ENCODE data around the gene DOCK4.

DOCK4 gene

DNA sequence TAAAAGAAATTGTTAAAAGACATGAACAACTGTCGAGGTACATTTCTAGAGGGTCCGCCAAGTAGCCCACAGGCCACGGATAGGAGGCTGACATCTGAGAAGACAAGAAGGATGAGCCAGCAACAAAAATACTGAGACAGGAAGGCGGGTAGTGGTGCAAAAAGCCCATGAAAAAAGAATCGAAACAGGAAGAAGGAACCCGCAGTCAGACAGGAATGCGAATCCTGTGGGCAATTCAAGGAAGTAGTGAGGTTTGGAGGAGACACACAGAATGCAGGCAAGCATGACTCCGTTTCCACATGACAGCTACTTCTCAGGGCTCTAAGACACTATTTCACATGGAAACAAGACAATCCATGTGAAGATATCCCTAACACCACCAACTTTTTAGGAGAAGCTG is 125.2 kb downstream of the DOCK4 start:
- no peak for DNase-seq (ENCODE audit: low spot score)

DNA sequence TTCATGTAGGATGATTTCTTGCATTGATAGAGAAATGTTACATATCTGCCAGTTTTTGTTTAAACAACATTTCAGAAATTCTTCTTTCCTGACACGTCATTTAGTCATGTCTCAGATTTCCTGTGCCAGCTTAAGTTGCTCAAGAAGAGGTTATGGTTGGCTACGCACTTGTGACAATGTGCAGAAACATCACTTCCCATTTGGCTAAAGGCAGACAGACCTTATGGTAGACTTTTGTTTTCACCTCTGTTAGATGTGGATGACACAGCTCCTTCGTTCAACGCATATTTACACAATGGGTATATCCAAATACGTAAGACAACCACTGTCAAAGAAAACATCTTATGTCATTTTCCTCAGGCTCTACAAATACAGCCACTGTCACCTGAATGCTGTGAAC is 125.8 kb downstream of the DOCK4 start:
- peak; percentile 10 for DNase-seq (ENCODE audit: low spot score)

DNA sequence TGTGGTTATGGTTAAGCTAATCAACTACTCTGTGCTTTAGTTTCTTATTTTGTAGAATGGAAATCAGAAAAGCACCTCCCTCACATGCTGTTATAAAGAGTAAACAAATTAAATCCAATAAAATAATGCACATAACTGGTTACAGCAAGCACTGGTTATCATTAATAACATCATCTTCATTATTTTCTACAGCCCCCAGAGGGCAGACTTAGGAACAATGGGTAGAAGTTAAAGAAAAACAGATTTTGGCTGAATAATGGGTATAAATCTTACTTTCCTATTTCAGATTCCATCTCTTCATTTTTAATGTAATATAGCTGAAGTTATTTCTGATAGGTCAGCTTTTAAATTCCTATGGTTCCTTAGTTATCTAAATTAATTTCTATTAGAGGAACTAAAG is 126.5 kb downstream of the DOCK4 start:
- DNase-seq (ENCODE audit: low spot score), result no peak

DNA sequence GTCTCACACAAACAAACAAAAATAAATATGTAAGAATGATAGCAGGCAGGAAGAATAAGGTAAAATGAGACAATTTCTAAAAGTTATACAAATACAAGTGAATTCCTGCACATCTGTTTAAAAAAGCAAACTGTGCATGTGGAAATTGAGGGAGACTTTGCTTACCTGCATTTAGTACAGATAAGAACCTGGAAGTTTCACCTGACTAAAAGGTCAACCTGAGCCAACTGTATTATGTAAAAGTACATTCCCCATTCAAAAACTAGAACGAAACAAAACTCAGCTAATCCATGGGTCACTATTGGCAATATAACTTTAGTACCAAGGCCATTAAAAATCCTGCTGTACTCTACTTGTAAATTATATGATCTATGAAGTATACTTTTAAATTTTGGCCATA is 127.1 kb downstream of the DOCK4 start:
- DNase-seq (ENCODE audit: low spot score), result no peak

DNA sequence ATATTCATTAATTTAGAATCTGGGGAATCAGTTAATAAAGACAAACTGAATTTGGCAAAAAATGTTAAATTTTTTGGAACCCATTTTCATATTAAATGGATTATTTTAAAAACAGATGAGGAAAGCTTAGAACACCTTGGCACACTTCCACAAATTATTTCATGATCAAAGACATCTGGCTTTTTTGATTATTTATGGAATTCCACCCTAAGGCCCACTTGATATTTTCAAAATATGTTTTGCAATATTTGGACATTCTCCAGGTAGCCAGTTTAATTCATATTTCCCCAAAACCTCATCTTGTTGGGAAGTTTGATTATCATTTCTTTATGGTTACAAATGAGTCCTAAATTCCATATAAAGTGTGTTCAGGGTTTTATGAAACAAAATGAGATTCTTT is 129.9 kb downstream of the DOCK4 start:
- DNase-seq (ENCODE audit: low spot score), result no peak

DNA sequence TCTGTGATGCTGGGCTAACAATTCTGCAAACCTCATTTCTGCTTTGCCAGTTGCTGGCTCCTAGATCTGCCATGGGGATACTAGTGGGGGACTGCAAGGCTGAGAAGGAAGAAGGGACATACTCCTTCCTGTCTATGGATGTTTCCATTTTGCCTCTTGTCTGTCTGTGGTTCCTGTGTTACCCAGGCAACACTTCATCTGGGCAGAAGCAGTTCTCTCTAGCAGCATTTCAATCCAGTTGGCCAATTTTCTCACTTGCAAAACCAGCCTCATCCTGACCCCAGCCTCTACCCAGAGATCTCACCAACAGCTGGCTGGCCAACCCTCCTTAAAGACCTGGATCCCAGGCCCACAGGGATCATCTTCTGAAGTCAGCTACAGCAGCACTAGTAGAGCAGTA is 131.7 kb downstream of the DOCK4 start:
- DNase-seq (ENCODE audit: low spot score), result no peak

DNA sequence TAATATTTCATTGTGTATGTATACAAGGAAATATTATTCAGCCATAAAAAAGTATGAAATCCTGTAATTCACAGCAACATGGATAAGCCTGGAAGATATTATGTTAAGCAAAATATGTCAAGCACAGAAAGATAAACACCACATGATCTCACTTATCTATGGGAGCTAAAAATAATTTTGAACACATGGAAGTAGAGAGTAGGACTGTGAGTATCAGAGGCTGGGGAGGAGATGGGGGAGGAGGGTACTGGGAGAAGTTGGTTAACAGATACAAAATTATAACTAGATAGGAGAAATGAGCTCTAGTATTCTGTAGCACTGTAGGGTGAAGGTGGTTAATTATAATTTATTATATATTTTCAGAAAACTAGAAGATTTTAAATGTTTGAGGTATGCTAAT is 132.7 kb downstream of the DOCK4 start:
- DNase-seq (ENCODE audit: low spot score), result no peak

DNA sequence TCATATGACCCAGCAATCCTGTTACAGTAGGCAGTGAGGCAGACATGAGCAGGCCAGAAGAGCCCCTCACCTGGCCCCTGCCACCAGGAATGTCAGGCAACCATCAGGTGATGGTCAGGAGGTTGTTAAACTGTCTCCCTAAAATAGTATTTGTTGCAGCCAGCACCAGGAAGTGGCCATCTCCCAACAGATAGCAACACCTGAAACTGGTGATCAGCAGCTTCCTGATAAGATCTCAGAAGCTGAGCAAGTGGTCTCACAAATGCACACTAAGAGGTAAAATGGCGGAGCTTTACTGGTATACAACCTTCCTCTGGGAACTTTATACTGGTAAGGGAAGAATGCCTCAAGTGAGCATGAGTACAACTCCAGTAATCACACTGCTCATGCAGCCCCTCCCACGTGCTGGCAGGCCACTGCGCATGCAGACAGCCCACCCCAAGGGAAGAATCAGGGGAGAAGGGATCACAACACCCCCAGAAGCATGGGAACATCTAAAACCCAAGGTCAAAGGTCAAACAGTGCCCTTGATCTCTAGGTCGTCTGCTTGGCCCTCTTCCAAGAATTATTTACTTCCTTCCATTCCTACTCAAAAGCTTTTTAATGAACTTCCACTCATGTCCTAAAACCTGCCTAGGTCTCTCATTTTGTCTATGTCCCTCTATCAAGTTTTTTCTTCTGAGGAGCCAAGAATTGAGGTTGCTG is 133.5 kb downstream of the DOCK4 start:
- no peak for DNase-seq (ENCODE audit: low spot score)

DNA sequence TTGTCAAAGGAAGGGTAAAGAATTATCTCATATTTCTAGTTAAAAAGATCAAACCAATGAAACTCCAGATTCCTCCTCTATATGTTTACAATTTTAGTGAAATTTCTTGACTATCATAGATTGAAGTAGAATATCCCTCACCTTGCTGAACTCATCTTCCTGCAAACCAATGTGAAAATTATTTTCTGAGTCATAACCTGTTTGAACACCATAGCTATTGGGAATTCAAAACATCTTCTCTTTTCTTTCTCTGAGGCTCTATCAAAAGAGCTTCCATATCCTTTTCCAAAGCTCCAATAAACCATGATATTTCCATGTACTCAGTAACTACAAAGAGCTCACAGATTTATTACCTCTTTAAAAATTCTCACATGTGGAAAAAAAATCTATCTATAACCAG is 134.3 kb downstream of the DOCK4 start:
- DNase-seq (ENCODE audit: low spot score), result no peak

DNA sequence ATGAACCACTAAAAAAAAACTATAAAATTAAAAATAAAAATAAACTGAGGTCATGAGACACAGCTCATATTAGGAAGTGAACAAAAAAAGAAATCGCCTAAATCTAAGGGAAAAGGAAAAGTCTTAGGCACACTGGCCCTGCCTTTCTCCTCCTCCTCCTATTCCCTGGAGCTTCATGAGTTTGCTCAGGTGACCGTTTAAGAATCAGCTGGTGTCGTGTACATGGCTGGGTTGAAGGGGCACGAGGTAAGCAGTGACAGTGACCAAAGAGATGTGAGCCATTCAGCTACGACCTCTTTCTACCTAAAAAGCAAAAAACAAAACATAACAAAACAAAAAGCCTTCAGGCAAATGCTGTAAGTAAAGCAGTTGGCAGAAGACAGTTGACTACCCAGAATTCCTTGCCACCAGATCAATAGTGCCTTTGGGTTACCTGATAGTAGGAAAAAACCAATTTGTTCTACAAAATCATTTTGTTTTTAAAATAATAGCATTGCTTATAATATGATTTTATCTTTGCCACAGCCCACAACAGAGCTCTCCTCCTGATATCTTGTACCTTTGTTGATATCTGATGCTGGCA is 135.4 kb downstream of the DOCK4 start:
- DNase-seq (ENCODE audit: low spot score), result no peak

DNA sequence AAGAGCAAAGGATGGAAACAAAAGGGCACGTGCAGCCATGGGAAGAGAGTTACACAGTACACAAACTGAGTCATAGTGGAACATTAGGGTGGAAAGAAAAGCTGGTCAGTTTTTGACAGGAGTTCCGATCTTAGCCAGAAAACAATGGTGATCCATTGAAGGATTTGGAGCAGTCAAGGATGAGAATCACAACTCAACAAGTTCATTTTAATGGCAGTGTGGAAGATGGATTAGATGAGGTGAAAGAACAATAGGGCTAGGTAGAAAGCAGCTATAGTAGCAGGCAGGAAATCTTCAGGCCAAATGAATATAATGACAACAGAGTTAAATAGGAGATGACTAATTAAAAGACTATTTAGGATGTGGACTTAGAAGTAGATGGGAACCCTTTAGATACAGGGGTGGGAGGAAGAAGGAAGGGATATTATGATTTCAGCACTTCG is 136.3 kb downstream of the DOCK4 start:
- DNase-seq (ENCODE audit: low spot score), result no peak

DNA sequence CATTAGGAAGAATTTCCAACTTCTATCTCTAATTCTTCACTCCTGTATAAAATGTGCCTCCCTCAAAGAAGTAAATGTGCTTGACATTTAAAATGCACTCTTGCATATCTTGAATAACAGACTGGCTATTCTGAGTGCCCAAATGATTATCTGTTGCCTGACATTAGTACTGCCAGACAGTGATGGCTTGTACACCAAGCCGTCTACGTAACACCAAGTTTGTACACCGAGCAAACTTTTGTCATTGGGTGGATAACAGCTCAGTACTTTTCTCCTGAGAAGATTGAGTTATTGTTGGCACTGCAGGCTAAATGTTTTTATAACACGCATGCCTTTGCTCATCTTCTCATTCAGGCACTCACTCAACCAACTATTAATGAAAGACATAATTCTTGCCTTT is 137.2 kb downstream of the DOCK4 start:
- DNase-seq (ENCODE audit: low spot score), result no peak

DNA sequence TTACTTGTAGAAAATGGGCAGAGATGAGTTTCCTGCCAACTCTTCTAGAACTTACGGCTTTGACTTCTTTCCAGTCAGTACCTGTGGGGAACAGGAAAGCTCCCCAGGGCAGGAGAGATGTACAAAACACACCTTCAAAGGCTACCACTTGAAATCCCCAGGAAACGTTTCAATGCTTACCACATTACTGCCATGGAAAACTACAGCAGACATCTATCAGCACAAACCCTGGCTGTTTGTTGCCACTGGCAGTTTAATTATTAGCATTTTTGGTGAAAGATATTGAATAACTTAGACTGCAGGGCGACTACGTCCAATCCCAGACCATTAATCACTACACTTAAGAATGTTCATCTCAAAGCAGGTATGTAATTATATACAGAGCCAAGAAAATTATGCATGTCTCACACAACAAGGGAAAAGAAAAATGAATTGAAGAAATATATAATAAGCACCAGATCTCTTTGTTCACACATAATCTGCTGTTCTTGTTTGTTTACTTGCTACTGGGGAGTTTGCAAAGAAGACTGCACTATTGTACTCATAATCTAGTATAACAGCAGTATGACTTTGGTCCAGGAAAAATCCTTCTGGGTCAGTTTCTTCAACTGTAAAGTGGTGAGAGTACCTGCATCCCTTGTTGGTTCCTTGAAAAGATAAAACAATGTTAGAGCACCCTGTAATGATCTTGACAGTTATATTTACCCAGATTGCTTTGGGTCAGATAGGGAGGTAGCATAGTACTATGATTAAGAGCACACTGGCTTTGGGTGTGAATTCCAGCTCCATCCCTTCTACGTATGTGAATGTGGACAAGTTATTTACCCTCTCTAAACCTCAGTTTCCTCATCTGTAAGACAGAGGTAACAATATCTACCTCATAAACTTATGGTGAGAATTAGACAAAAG is 138.3 kb downstream of the DOCK4 start:
- no peak for DNase-seq (ENCODE audit: low spot score)

DNA sequence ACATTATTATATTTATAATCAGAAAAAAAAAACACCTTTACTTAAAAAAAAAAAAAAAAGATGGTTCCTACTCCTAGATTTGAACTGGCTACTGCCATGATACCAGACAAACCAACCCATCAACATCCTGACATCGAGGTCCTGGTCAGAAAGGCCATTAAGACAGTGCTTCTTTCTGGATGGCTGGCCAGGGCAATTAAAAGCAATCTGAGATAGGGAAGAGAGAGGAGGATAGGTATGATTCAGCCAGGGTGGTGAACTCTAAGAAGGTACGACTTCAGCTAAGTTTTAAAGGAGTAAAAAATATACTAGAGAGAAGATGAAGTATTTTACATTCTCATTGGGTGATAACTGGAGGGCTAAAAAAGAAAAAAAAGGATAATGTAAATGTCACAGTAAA is 139.0 kb downstream of the DOCK4 start:
- no peak for DNase-seq (ENCODE audit: low spot score)

DNA sequence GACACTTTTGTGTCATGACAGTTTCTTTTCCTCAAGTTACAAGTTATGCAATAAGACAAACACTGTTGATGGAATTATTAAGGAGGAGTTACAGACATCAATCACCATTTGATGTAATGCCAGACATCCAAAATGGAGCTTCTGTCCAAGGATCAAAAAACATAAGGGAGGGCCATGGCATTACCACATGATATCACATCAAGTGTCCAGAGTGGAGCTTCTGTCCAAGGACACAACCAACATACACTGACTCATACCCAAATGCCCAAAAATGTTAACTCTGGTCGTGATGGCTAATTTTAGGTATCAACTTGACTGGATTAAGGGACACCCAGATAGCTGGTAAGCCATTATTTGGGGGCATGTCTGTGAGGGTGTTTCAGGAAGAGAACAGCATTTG is 140.4 kb downstream of the DOCK4 start:
- no peak for DNase-seq (ENCODE audit: low spot score)

DNA sequence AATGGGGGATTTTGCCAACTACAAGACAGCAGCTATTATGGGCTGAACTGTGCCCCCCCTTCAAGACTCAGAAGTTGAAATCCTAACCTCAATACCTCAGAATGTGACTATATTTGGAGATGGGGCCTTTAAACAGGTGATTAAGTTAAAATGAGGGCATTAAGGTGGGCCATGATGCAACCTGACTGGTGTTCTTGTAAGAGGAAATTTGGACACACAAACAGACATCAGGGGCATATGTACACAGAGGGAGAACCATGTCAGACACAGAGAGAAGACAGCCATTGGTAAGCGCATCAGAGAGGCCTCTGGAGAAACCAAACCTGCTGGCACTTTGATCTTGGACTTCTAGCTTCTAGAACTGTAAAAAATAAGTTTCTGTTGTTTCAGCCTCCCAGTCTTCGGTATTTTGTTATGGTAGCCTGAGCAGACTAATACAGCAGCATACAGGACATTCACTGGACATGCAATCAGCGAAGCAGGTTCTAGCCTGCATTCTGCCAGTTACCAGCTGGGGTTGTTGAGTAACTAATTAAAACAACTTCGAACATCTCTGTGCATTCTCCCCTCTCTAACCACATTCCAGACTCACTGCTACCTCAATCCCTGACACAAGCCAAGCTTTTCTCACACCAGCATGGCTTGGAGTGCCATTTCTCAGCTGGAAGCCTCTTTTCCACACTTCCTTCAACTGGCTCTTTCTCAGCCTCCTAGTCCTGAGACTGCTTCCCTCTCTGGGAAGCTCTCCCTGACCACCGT is 141.4 kb downstream of the DOCK4 start:
- no peak for DNase-seq (ENCODE audit: low spot score)

DNA sequence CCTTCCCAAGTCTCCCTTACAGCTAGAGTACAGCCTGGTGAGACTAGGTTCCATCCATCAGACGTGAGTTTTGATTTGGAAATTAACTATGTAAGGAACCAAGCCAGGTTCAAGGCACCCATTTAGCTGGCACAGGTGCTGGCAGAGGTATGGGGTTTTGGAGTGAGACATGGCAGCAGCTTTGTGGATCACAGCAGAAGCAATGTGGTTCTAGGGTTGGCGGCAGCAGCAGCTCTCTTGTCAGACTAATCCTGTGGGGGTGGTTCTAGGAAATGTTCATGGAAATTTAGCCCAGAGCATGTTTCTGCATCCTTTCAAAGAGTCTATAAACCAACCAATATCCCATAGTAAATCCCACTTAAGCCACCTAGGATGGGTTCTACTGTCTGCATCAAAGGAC is 142.2 kb downstream of the DOCK4 start:
- no peak for DNase-seq (ENCODE audit: low spot score)

DNA sequence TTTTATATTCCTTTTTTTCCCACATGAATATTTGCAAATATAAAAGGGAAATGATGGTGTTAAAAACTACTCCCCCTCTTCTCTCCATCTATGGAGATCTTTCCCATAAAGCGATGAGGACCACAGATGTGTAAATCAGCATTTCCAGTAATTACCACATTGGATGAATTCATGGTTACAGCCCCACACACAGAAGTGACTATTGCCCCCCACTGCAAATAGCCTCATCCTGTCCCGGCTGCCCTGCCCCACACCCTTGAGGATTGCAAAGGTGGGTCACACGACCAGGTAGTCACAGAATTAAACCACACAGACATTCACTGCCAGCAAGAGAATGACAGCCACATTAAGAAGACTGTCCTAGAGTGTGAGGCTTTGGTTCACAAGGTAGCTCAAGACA is 145.1 kb downstream of the DOCK4 start:
- no peak for DNase-seq (ENCODE audit: low spot score)

DNA sequence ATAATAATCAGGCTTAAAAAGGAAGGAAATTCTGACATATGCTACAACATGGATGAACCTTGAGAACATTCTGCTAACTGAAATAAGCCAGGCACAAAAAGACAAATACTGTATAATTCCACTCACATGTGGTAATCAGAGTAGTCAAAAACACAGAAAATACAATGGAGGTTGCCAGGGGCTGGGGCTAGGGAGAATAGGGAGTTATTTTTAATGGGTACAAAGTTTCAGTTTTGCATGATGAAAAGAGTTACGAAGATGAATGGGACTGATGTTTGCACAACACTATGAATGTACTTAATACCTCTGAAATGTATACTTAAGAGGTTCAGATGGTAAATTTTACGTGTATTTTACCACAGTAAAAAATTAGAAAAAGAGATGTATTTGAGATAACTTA is 145.6 kb downstream of the DOCK4 start:
- no peak for DNase-seq (ENCODE audit: low spot score)

DNA sequence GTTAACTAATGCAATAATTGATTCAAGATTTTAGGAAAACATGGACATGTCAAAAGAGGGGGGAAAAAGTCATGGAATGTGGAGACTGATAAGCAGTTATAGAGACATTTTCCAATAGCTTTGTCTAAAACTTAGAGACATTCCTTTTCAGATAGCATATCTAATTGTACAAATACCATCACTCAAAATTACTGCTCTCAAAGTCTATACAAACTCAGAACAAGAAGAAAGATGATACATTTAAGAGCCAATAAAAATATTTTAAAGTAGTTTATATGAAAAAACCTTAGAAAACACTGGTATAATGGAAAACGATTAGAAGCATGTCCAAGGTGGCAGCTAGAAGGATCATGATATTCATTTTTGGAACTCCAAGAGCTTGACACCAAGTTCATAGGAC is 146.5 kb downstream of the DOCK4 start:
- no peak for DNase-seq (ENCODE audit: low spot score)

DNA sequence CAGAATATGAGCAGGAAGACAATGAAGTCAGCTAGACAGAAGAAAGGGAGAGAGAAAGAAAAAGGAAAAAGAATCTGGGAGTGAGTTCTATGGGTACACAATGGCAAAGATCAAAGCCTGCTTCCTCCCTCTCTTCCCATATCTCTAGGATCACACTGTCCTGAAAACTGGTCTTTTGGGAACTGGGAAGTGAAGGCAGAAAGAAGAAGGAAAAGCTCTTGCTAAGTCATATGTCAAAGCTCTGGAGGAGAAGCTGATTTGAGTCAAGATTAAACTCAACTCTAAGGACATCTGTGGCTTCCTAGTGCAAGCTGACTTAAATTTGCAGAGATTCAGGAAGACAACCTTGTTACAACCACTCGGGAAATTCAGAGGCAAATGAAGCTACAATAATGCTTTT is 147.5 kb downstream of the DOCK4 start:
- DNase-seq (ENCODE audit: low spot score), result no peak

DNA sequence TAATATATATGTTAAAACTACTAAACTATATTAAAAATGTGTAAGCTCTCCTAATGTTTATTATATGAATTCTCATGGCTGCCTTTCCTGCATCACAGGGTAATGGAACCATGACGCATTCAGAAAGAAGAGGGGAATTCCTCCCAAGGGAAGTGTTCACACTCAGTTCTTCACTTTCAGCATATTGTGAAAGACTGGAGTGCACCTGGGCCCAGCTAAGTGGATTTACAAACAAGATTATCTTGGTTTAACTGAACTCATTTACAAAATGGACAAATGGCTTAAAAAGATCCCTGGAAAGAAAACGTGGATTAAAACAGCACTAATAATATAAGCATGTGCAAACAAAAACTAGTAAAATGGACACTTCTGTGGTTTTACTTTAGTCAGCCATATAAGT is 149.8 kb downstream of the DOCK4 start:
- DNase-seq (ENCODE audit: low spot score), result no peak

DNA sequence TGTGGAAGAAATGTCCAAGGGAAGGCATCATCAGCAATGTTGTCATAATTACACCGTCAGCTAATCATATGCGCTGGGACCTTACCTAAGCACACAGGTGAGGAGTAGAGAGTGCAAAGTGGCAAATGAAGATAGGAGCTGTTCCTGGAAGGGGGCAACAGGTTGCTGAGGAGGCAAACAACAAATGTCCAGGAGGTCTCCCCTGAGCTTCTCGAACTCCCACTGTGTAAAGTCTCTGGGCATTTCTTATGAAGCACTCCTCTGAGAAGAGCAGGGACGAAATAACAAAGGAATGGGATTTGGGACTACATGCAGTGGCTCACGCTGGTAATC is 152.5 kb downstream of the DOCK4 start:
- no peak for DNase-seq (ENCODE audit: low spot score)
